Cerebellar cortex (tissue), 1 donor: ENCODE measurements around the gene PIK3C2A.

Experiments
- DNase-seq: peaks from one replicate; pipeline ENCODE4 v3.0.0-alpha.2; 2015; ENCODE audit warnings: low spot score

The PIK3C2A gene

DNA sequence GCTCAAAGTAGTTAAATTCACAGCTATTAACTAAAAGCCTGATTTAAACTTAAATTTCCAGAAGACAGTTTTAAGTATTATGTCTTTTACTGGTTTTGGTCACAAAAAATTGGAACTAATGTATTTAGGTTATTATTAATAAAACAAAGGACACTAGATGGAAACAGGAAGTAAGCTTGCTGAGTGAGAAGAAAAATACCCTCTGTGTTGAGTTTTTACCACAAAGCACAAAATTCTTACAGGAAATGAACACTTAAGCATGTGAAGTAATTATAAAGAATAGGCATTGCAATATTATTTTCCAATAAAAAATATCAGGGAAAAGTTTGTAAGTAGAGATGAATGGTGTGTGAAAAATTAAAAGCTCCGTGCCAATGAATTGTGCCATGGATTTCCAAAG is 46.3 kb downstream of the PIK3C2A start:
- DNase-seq = no peak

DNA sequence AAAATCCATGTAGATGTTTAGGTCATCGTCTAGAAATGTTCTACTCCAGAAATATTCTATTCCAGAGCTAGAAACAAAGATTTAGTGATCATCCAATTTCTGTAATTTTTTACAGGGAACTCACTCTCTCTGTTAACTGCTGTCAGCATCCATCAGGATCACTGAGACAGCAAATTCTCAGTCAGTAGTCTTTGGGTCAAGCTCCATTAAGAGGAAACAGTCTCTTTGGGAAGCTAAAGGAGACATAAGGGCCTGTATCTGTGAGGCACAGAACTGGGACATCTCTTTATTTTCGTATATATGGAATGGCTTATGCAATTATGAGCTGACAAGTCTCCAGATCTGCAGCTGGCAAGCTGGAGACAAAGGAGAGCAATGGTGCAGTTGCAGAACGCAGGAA is 48.3 kb downstream of the PIK3C2A start:
- no peak for DNase-seq
